Measurements from ENCODE around the gene MEX3C.

DNA sequence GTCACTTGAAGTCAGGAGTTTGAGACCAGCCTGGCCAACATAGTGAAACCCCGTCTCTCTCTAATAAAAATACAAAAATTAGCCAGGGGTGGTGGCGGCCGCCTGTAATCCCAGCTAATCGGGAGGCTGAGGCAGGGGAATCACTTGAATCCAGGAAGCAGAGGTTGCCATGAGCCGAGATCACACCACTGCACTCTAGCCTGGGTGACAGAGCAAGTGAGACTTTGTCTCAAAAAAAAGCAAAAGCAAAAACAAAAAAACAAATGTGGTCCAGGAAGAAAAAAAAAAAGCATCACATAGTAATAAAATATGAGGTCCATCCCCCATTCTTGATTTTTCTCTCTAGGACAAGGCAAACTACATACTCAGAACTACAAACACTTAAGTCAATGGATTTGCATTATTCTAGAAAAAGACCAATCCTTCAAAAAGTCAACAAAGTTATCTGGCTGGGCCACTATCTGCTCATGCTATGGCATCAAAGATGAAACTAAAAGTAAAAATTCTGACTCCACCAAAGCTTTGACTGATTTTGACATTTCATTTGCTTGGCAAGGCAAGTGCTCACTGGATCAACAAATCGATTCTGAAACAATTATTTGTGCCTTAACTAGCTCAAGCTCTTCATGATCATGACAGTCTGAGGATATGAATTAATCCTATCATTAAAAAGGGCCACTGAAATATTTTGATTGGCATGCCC is 28.4 kb downstream of the MEX3C start:
- TF ChIP-seq EZH2 (IDR thresholded peaks at IDR 0.05; ENCODE audit: borderline replicate concordance, low read length) = no peak
- TF ChIP-seq, protein P1, sequence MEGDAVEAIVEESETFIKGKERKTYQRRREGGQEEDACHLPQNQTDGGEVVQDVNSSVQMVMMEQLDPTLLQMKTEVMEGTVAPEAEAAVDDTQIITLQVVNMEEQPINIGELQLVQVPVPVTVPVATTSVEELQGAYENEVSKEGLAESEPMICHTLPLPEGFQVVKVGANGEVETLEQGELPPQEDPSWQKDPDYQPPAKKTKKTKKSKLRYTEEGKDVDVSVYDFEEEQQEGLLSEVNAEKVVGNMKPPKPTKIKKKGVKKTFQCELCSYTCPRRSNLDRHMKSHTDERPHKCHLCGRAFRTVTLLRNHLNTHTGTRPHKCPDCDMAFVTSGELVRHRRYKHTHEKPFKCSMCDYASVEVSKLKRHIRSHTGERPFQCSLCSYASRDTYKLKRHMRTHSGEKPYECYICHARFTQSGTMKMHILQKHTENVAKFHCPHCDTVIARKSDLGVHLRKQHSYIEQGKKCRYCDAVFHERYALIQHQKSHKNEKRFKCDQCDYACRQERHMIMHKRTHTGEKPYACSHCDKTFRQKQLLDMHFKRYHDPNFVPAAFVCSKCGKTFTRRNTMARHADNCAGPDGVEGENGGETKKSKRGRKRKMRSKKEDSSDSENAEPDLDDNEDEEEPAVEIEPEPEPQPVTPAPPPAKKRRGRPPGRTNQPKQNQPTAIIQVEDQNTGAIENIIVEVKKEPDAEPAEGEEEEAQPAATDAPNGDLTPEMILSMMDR (conservative IDR thresholded peaks at IDR 0.05 in 1 of 2, IDR thresholded peaks at IDR 0.05 in 1 of 2; ENCODE audit: extremely low read depth in 1 of 2, insufficient read depth in 1 of 2, low read depth in 1 of 2, low read length in 2 of 2) = no peak
